GM12892 (cell line): Measurements from ENCODE around the gene PHIP.
"Not testable (repeated sequence)": the region's sequence is repeated elsewhere in the genome, so short reads cannot be mapped to it uniquely, and the experiment has no call there.

Source experiments
- POLR2AphosphoS5 ChIP-seq: IDR thresholded peaks from 2 replicates; pipeline ENCODE4 v1.6.1; 2011; ENCODE audit warnings: low read depth, low read length, control low read depth
- TAF1 ChIP-seq: IDR thresholded peaks from 2 replicates; pipeline ENCODE4 v1.6.1; 2011; ENCODE audit warnings: low read depth, mild to moderate bottlenecking, control low read depth, low read length, borderline replicate concordance

GRCh38 chr6:78889901-78890300, 188.2 kb downstream of the PHIP start:
- TF ChIP-seq POLR2AphosphoS5, TAF1: not testable (repeated sequence)
